ENCODE data around the gene CA10.

Gene CA10

GRCh38 chr17:51667706-51668083 lies 490.8 kb downstream of the CA10 start:
- intact Hi-C loops (cut with DNase I) = no loop called here
- DNase-seq = no peak

DNA sequence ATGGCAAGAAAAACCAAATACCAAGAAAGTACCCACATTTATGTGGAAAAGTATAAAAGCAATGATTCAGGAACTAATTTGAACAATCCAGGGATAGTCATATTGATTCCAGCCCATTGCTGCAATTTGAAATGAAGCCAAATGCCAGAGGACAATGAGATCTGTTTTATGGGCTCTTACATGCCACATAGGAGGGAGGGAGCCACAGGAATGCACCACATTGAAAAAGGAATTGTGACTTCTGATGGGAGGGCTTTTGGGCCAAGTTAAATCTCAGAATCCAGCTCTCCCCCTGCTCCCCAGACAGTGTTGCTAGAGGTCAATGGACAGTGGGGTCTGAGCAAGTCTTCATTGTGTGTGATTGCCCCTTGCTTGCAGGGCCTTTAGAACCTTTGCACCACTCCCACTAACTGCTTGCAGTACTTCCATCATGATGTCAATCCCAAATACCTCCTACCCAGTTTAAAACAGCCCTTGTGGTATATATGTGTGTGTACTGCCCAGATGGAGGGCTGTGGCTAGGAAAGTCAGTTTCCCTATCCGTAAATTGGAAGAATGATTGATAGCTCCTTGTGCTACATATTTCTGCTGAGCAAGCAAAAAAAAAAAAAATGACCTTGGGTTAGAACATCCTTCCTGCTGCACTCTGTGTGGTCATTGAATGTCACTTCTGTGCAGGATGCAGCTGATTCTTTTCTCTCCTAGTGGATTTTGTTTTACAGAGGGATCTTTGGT lies 491.4 kb downstream of the CA10 start:
- DNase-seq = no peak
- intact Hi-C loops (cut with DNase I) = no loop called here

GRCh38 chr17:51662204-51663056 lies 496.1 kb downstream of the CA10 start:
- intact Hi-C loops (cut with DNase I) = no loop called here
- no peak for DNase-seq

GRCh38 chr17:51661403-51661802 lies 497.1 kb downstream of the CA10 start:
- no peak for DNase-seq
- intact Hi-C loops (cut with DNase I) = no loop called here

GRCh38 chr17:51660266-51660665 lies 498.2 kb downstream of the CA10 start:
- DNase-seq = no peak
- intact Hi-C loops (cut with DNase I) = no loop called here

DNA sequence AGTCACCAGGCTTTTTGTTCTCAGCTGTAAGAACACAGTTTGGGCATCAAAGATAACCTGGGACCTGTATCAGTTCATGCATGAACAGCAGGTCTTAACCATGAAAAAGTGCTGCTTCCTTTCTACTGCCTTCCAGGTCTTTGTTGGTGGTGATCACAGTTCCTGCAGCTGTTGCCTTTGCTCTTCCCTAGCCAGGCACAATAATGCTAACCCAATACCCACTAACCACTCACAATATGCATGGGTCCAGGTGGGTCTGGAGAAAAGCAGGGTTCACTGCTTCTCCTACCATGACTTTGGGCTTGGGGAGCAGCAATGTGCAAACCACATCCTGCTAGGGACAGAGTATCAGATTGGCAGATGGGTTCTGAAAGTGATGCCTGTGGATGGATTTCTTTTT lies 501.3 kb downstream of the CA10 start:
- intact Hi-C loops (cut with DNase I) = no loop called here
- DNase-seq = no peak

GRCh38 chr17:51653878-51654277 lies 504.6 kb downstream of the CA10 start:
- intact Hi-C loops (cut with DNase I) = no loop called here
- DNase-seq = peak in 6 of 10 donors; percentile 8 to 86 (median 22)

GRCh38 chr17:51652529-51652928 lies 506.0 kb downstream of the CA10 start:
- intact Hi-C loops (cut with DNase I) = no loop called here
- DNase-seq = no peak

- intact Hi-C loops (cut with DNase I) = no loop called here
Observed at GRCh38 chr17:51651513-51652298, 506.8 kb downstream of the CA10 start.

DNA sequence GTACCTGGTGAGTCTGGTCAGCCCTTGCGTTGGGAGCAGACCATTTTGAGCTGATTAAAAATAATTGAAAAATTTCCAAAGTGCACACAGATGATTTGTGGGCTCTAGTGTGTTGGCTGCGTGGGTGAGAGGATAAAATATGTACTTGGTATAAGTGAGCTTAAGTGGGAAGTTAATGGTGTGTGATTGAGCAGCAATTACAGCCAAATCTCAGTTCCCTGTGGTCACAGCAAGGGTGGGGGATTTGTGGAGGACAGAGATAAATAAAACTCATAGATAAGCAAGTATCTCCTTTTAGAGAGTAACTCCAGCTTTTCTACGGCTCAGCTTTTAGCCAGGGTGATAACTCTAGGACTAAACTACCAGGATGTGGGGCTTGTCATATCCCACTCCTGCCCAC lies 507.7 kb downstream of the CA10 start:
- no peak for DNase-seq
- intact Hi-C loops (cut with DNase I) = no loop called here

More at GRCh38 chr17:51651513-51652298, 506.8 kb downstream of the CA10 start:
- DNase-seq = no peak

- no peak for DNase-seq
- intact Hi-C loops (cut with DNase I) = no loop called here
Observed at GRCh38 chr17:51650202-51650601, 508.3 kb downstream of the CA10 start.

GRCh38 chr17:51647826-51648225 lies 510.7 kb downstream of the CA10 start:
- DNase-seq = no peak
- intact Hi-C loops (cut with DNase I) = no loop called here

DNA sequence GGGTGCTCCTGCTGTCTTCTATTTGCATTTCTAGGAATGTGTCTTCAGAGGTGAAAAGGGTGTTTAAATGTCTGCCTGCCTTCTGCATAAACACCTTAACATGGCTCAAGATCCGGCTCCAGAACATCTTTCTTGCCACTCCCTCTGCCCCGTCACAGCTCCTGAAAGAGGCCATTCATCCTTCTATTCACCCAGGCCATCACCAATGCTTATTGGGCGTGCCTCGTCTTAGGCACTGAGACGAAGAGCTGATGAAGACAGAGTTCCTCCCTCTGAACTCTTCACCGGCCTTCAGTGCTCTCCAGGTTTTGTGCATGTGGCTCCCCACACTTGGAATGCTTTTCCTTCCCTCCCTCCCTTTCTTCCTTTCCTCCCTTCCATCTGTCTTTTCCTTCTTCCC lies 511.4 kb downstream of the CA10 start:
- intact Hi-C loops (cut with DNase I) = no loop called here
- no peak for DNase-seq

GRCh38 chr17:51646539-51646938 lies 512.0 kb downstream of the CA10 start:
- intact Hi-C loops (cut with DNase I) = no loop called here
- no peak for DNase-seq

GRCh38 chr17:51645056-51645455 lies 513.5 kb downstream of the CA10 start:
- DNase-seq = no peak
- intact Hi-C loops (cut with DNase I) = no loop called here

DNA sequence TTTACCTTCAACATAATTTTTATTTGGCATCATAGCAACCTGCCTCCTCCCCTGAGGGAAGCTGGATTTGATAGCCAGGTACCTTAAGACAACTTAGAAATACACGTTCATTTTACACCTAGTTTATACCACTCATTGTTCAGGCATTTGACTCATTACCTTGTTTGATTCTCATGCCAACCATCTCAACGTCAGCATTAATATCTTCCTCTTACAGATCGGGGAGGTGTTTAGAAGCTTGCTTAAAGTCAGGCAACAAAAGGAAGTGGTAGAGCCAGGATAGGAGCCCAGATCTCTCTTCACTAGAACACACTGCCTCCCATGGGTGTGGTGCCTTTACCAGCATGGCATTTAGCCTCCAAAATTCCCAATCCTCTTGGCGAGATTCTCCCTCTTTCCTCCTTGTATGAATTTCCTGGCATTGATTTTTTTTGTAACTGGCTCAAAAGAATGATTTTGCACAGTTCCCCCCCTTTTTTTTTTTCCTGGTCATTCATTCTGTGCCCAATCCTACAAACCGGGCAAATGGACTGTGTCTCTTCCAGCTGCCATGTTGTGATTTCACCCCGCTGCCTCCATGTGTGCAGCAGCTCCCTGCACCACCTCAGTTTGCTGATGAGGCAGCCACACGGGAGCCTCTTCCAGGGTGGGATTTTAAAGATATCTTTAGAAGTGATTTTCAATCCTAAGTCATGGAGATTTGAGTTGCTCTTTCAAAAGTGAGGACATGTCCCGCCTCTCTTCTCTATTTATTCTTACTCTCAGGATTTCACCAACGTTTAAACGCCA lies 514.6 kb downstream of the CA10 start:
- intact Hi-C loops (cut with DNase I) = no loop called here
- DNase-seq = peak in 2 of 10 donors; percentile 65 to 75

GRCh38 chr17:51642029-51642428 lies 516.5 kb downstream of the CA10 start:
- no peak for DNase-seq
- intact Hi-C loops (cut with DNase I) = no loop called here

- intact Hi-C loops (cut with DNase I) = no loop called here
Observed at GRCh38 chr17:51640108-51640622, 518.3 kb downstream of the CA10 start.

DNA sequence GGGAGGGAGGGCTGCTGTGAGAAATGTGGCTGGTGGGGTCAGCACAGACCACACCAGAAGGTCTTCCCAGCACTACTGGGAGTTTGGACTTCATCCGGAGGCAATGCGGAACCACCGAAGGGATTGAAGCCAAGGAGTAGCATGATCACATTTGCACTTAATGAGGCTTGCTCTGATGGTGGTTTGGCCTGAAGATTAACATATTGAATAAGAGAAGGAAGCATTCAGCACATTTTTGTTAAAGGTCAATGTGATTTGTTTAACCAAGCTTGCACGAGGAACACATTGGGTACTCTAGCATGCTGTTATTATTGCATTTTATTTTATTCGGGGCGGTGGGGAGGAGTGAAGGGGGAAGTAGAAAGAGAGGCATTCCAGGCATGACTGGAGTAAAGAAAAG lies 519.5 kb downstream of the CA10 start:
- no peak for DNase-seq
- intact Hi-C loops (cut with DNase I) = no loop called here

More at GRCh38 chr17:51640108-51640622, 518.3 kb downstream of the CA10 start:
- DNase-seq = no peak

DNA sequence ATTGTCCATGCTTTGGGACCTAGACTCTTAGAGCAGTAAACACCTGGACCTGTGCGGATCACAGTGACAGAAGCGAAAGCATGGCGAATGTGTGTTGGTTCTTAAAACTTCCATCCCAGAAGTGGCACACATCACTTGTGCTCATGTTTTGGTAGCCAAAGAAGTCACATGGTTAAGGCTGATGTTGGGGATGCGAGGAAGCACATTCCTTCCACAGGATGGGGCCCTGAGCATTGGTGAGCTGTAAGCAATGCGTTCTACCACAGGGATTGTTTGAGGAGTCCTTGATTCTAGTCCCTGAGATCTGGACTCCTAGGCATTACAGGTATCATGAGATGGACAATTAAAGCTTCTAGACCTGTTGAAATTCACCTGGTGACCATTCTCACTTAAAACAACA lies 522.2 kb downstream of the CA10 start:
- intact Hi-C loops (cut with DNase I) = no loop called here
- no peak for DNase-seq
